PC-9 (cell line): ENCODE results near the gene CDC40. TPM values are rescaled to one million over a fixed set of nuclear protein-coding genes. Genes with fewer than 3 reads are reported as not detected.
A peak's percentile ranks its signal among the peaks of the same experiment; 100 is the strongest.

Experiments
- BruUV-seq: library from RNA; stranded (reverse); fragments of 400-500 nt; replicated peaks from 2 replicates; lab custom pipeline; 2021; lab: Mats Ljungman, UMichigan
- CTCF ChIA-PET: fragments of 300-600 bp; sonication (Branson Sonifier 250); formaldehyde crosslinking; loops from one replicate; lab custom pipeline; 2022; ENCODE audit warnings: antibody characterized with exemption; lab: Charles Lee
- POLR2A ChIA-PET: fragments of 300-600 bp; sonication (Branson Sonifier 250); formaldehyde crosslinking; loops from one replicate; lab custom pipeline; 2022; ENCODE audit warnings: antibody characterized with exemption; ENCODE audit not compliant: unreplicated experiment; lab: Charles Lee
- DNase-seq, 2 experiments: peaks; one replicate each; pipeline versions ENCODE4 v3.0.0 to v3.0.0-alpha.2; 2015 to 2022; ENCODE audit warnings: mixed read lengths in 1 of 2
- H2AFZ ChIP-seq: fragments of 200-600 bp; sonication (generic); 2 replicates; pipeline ENCODE4 v1.8.1; 2017; ENCODE audit warnings: antibody characterized with exemption
- H3F3A ChIP-seq: fragments of 200-600 bp; sonication (generic); 2 replicates; pipeline ENCODE4 v1.8.1; 2017; ENCODE audit warnings: antibody characterized with exemption, mild to moderate bottlenecking, low read depth; ENCODE audit not compliant: insufficient read depth
- H3K27ac ChIP-seq: fragments of 200-600 bp; sonication (generic); 2 replicates; pipeline ENCODE4 v1.6.1; 2016; ENCODE audit warnings: mixed run types
- H3K27me3 ChIP-seq: fragments of 200-600 bp; sonication (generic); 2 replicates; pipeline ENCODE4 v1.6.1; 2016; ENCODE audit warnings: low read depth, mixed run types; ENCODE audit not compliant: insufficient read depth
- H3K36me3 ChIP-seq: fragments of 200-600 bp; sonication (generic); 2 replicates; pipeline ENCODE4 v1.6.1; 2016; ENCODE audit warnings: low read depth, mixed run types
- H3K4me1 ChIP-seq: fragments of 200-600 bp; sonication (generic); replicated peaks from 2 replicates; pipeline ENCODE4 v1.6.1; 2016; ENCODE audit warnings: mixed run types; ENCODE audit not compliant: insufficient read depth
- H3K4me2 ChIP-seq: fragments of 200-600 bp; sonication (generic); 2 replicates; pipeline ENCODE4 v1.6.1; 2017; ENCODE audit warnings: mixed run types
- H3K4me3 ChIP-seq: fragments of 200-600 bp; sonication (generic); 2 replicates; pipeline ENCODE4 v1.6.1; 2016; ENCODE audit warnings: mixed run types
- H3K79me2 ChIP-seq: fragments of 200-600 bp; sonication (generic); 2 replicates; pipeline ENCODE4 v1.6.1; 2017; ENCODE audit warnings: low read depth, mixed run types
- H3K9me2 ChIP-seq: fragments of 200-600 bp; sonication (generic); 2 replicates; pipeline ENCODE4 v1.8.1; 2017; ENCODE audit warnings: mild to moderate bottlenecking; ENCODE audit not compliant: insufficient read depth
- H3K9me3 ChIP-seq: fragments of 200-600 bp; sonication (generic); 2 replicates; pipeline ENCODE4 v1.8.1; 2016; ENCODE audit warnings: low read depth; ENCODE audit not compliant: insufficient read depth
- H4K20me1 ChIP-seq: fragments of 200-600 bp; sonication (generic); 2 replicates; pipeline ENCODE4 v1.8.1; 2017; ENCODE audit not compliant: insufficient read depth
- CTCF ChIP-seq: fragments of 200-600 bp; sonication (generic); conservative IDR thresholded peaks from 2 replicates; pipeline ENCODE4 v1.6.1; 2017; ENCODE audit warnings: mixed run types, antibody characterized with exemption, mild to moderate bottlenecking, moderate library complexity
- EZH2 ChIP-seq: fragments of 200-600 bp; sonication (generic); IDR thresholded peaks from 2 replicates; pipeline ENCODE4 v1.8.0; 2017; ENCODE audit warnings: antibody characterized with exemption, low read depth
- intact Hi-C: fragments of 100-400 bp; cut with micrococcal nuclease; formaldehyde crosslinking; loops from one replicate; pipeline ENCODE4 v1.10.0; 2022; ENCODE audit not compliant: unreplicated experiment
- total RNA-seq: library from RNA; stranded (reverse); gene quantifications from 2 replicates; pipeline ENCODE4 v1.2.3, GENCODE V29; 2021

Gene CDC40
- total RNA-seq, 1 experiment from 2014 or later = 18.3 TPM

DNA sequence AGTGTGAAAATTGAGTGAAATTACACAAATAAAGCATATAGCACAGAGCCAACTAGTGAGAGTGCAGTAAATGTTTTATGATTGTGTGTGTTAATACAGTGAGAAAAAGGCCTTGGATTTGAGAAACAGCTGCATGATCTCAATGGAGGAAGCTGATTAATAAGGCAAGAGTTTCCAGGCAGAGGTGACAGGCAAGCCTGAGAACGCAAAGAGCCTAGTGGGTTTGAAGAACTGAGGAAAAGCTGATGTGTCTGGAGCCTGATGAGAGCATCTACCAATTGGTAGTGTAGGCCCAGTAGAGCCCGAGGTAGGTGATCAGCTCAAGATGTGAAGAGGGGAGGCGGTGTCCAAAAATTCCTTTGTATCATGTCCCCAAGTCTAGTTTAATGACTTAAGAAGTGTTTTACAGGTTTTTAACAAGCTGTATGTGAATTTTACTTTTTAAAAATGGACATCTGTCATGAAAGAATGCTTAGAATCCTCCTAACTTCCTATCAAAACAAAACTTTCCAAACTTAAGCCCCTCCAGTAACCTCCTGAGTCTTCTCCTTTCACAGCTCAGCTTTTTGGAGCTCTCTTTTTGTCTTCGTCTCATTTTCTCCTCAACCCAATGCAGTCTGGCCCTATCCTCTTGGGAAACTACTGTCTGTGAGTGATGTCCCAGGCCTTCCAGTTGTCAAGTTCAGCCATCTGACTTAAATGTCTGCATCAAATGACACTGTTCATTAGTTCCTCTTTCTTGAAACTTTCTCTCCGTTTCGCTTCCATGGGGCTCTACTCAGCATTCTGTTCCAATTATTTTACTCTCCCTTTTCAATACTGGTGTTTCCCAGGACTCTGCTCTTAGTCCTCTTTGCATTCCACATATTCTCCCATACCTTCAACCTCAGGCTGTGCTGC, 1.2 kb downstream of the CDC40 start:
- peaks cover 3% of the 10 kb centered on the region; the same call in 1 of the 2 replicates for H3F3A ChIP-seq
- H3K9me2 ChIP-seq = no peaks in the 10 kb centered on the region
- ChIA-PET POLR2A (no interaction called here), CTCF (interaction anchor here (0.6 kb wide), 1 partner anchor 139 kb away, joined by 3 read pairs; no protein-coding TSS in a partner anchor)
- peaks cover 33% of the 10 kb centered on the region for H3K4me1 ChIP-seq
- TF ChIP-seq CTCF (no peak), EZH2 (no peak)
- peak overlapping the region; percentile 72 for H3K4me3 ChIP-seq
- H2AFZ ChIP-seq = peak overlapping the region; percentile 97
- DNase-seq = no peak
- H4K20me1 ChIP-seq = peaks cover 19% of the 10 kb centered on the region
- H3K36me3 ChIP-seq = peaks cover 3% of the 10 kb centered on the region; the same call in 1 of the 2 replicates
- H3K9me3 ChIP-seq = no peaks in the 10 kb centered on the region
- H3K4me2 ChIP-seq = peak overlapping the region; percentile 85
- no TSS peak for BruUV-seq
- H3K79me2 ChIP-seq = peaks cover 73% of the 10 kb centered on the region
- intact Hi-C loops = no loop called here
- H3K27me3 ChIP-seq = no peaks in the 10 kb centered on the region
- no peak overlapping the region for H3K27ac ChIP-seq

- TF ChIP-seq CTCF = no peak
- no peak for TF ChIP-seq EZH2
- no peak overlapping the region for H3K4me3 ChIP-seq
- 0 out of 2 replicates have a peak overlapping the region, but pooled peaks have one; percentile 85 for H3K4me2 ChIP-seq
- no peaks in the 10 kb centered on the region for H3K9me3 ChIP-seq
- H3K79me2 ChIP-seq = peaks cover 78% of the 10 kb centered on the region
- BruUV-seq = no TSS peak
- no peak overlapping the region for H3K27ac ChIP-seq
- no peak overlapping the region for H2AFZ ChIP-seq
- H3K27me3 ChIP-seq = no peaks in the 10 kb centered on the region
- H3K36me3 ChIP-seq = 0 out of 2 replicates have a peak, but pooled peaks cover 3% of the 10 kb centered on the region
- CTCF ChIA-PET = no interaction called here
- DNase-seq = no peak
- POLR2A ChIA-PET = interaction anchor here (0.5 kb wide), 1 partner anchor 69 kb away, joined by 13 read pairs; no protein-coding TSS in a partner anchor
- intact Hi-C loops = no loop called here
- peaks cover 5% of the 10 kb centered on the region for H4K20me1 ChIP-seq
- peaks cover 22% of the 10 kb centered on the region for H3K4me1 ChIP-seq
- peaks cover 3% of the 10 kb centered on the region; the same call in 1 of the 2 replicates for H3F3A ChIP-seq
- H3K9me2 ChIP-seq = no peaks in the 10 kb centered on the region
Observed at GRCh38 chr6:110183292-110183885, 3.2 kb downstream of the CDC40 start.

DNA sequence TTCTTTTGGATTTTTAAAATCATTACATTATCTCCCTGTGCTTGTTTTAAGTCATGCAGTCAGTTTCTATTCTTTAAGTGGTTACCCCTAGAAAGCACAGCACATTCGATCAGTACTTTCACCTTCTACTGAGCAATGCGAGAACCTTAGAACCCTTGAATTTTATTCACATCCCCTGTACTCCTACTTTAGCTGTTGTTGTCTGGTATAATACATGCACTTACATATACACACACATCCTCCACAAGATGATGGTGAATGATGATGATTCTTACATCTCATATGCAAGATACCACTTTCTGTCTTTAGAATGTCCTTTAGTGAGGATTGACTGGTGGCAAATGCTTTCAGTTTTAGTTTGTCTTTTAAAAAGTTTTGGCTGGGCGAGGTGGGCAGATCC, 5.7 kb downstream of the CDC40 start:
- H3K27ac ChIP-seq = no peak overlapping the region
- POLR2A ChIA-PET = no interaction called here
- intact Hi-C loops = no loop called here
- no peaks in the 10 kb centered on the region for H3K9me2 ChIP-seq
- no peaks in the 10 kb centered on the region for H3K27me3 ChIP-seq
- H2AFZ ChIP-seq = no peak overlapping the region
- peaks cover 20% of the 10 kb centered on the region for H3K4me1 ChIP-seq
- H3K4me2 ChIP-seq = no peak overlapping the region
- H3K9me3 ChIP-seq = no peaks in the 10 kb centered on the region
- peaks cover 14% of the 10 kb centered on the region; the same call in 1 of the 2 replicates for H4K20me1 ChIP-seq
- H3K4me3 ChIP-seq = no peak overlapping the region
- CTCF ChIA-PET = no interaction called here
- no peak for DNase-seq
- H3K79me2 ChIP-seq = peaks cover 94% of the 10 kb centered on the region
- BruUV-seq = no TSS peak
- TF ChIP-seq CTCF (no peak), EZH2 (no peak)
- 0 out of 2 replicates have a peak, but pooled peaks cover 3% of the 10 kb centered on the region for H3K36me3 ChIP-seq
- no peaks in the 10 kb centered on the region for H3F3A ChIP-seq
